Epithelial cell of proximal tubule (primary cell): Measurements from ENCODE around the gene FBLN2. TPM values are rescaled to one million over a fixed set of nuclear protein-coding genes. Genes with fewer than 3 reads are reported as not detected.
A peak's percentile ranks its signal among the peaks of the same experiment; 100 is the strongest.

Source experiments
- DNase-seq: peaks from one replicate; pipeline ENCODE4 v3.0.0-alpha.2; 2011; ENCODE audit warnings: low read depth
- H3K4me3 ChIP-seq: 2 replicates; pipeline ENCODE4 v1.5.1; 2011; ENCODE audit warnings: low read depth, mild to moderate bottlenecking, low read length
- CTCF ChIP-seq: conservative IDR thresholded peaks from 2 replicates; pipeline ENCODE4 v1.5.1; 2012; ENCODE audit warnings: low read depth, mild to moderate bottlenecking, low read length
- total RNA-seq: library from RNA; depleted of rRNA; stranded (reverse); fragments of >200 nt; gene quantifications from 2 replicates; pipeline ENCODE4 v1.2.3, GENCODE V29; 2015

The FBLN2 gene
- total RNA-seq, 1 donor from 2014 or later = 1.1 TPM

- DNase-seq = no peak
- H3K4me3 ChIP-seq = no peak overlapping the region
- no peak for TF ChIP-seq CTCF
Measured at GRCh38 chr3:13651775-13652428, 103.0 kb downstream of the FBLN2 start.

- DNase-seq = no peak
- no peak overlapping the region for H3K4me3 ChIP-seq
- no peak for TF ChIP-seq CTCF
Measured at GRCh38 chr3:13652728-13653127, 103.8 kb downstream of the FBLN2 start.

- no peak overlapping the region for H3K4me3 ChIP-seq
- no peak for TF ChIP-seq CTCF
- DNase-seq = no peak
Measured at GRCh38 chr3:13653631-13654279, 104.8 kb downstream of the FBLN2 start.

- no peak for DNase-seq
- TF ChIP-seq CTCF = no peak
- H3K4me3 ChIP-seq = no peak overlapping the region
Measured at GRCh38 chr3:13654330-13655060, 105.6 kb downstream of the FBLN2 start.

- peak; percentile 29 for TF ChIP-seq CTCF
- DNase-seq = no peak
- H3K4me3 ChIP-seq = no peak overlapping the region
Measured at GRCh38 chr3:13655061-13655913, 106.4 kb downstream of the FBLN2 start.

GRCh38 chr3:13656584-13657301 lies 107.8 kb downstream of the FBLN2 start:
- TF ChIP-seq CTCF = no peak
- DNase-seq = no peak
- H3K4me3 ChIP-seq = no peak overlapping the region
